Esophagus muscularis mucosa (tissue), 4 donors: ENCODE measurements around the gene DLGAP4. TPM values are rescaled to one million over a fixed set of nuclear protein-coding genes. Genes with fewer than 3 reads are reported as not detected.

ENCODE experiments used
- DNase-seq: peaks from one replicate; pipeline ENCODE4 v3.0.0-alpha.2; 2017; ENCODE audit errors: extremely low spot score
- H3K27ac ChIP-seq, 4 donors: fragments of 200-600 bp; sonication (generic); replicated peaks in 1 of 4; 1 replicate in 3 of 4; 2 replicates in 1 of 4; pipeline ENCODE4 v1.5.1; 2016 to 2019; ENCODE audit warnings: mild to moderate bottlenecking in 1 of 4
- H3K27me3 ChIP-seq, 4 donors: fragments of 200-600 bp; sonication (generic); one replicate each; pipeline versions ENCODE4 v1.5.1 to v1.6.0; 2016 to 2019
- H3K36me3 ChIP-seq, 4 donors: fragments of 200-600 bp; sonication (generic); one replicate each; pipeline ENCODE4 v1.5.1; 2016 to 2019
- H3K4me1 ChIP-seq, 4 donors: fragments of 200-600 bp; sonication (generic); one replicate each; pipeline ENCODE4 v1.5.1; 2016 to 2019
- H3K4me3 ChIP-seq, 4 donors: fragments of 200-600 bp; sonication (generic); 1 replicate in 2 of 4; 2 replicates in 2 of 4; pipeline ENCODE4 v1.5.1; 2016 to 2019; ENCODE audit warnings: mild to moderate bottlenecking in 4 of 4, moderate library complexity in 1 of 4
- H3K9me3 ChIP-seq, 4 donors: fragments of 200-600 bp; sonication (generic); 1 replicate in 3 of 4; 2 replicates in 1 of 4; pipeline ENCODE4 v1.5.1; 2016 to 2019
- EP300 ChIP-seq: sonication (generic); formaldehyde crosslinking; IDR thresholded peaks from one replicate; pipeline ENCODE4 v1.6.1; 2017; ENCODE audit warnings: antibody characterized with exemption
- POLR2A ChIP-seq: fragments of 450-650 bp; IDR thresholded peaks from one replicate; pipeline ENCODE4 v1.6.1; 2017; ENCODE audit warnings: antibody characterized with exemption, moderate library complexity, mild to moderate bottlenecking, low read depth
- POLR2AphosphoS5 ChIP-seq, 2 donors: sonication (generic); formaldehyde crosslinking; IDR thresholded peaks; one replicate each; pipeline ENCODE4 v1.6.1; 2017; ENCODE audit warnings: antibody characterized with exemption in 2 of 2
- WGBS: methylation state at CpG from one replicate; pipeline ENCODE4 v1.1.5; 2018; 5-methylcytosine and 5-hydroxymethylcytosine counted together
- intact Hi-C: fragments of 100-400 bp; cut with DNase I; formaldehyde crosslinking; loops from one replicate; pipeline ENCODE4 v1.15.1; 2023
- total RNA-seq, 4 donors: library from RNA; depleted of rRNA; stranded (reverse); fragments of >200 nt; gene quantifications; one replicate each; pipeline versions ENCODE4 v1.1.0 to v1.2.1, GENCODE V29; 2016
- TF ChIP-seq, protein P1 (sequence below), 3 experiments: fragments of 200-600 bp in 2 of 3; fragments of 450-650 bp in 1 of 3; sonication (generic) in 2 of 3; IDR thresholded peaks; one replicate each; pipeline ENCODE4 v1.5.1; 2017 to 2019; ENCODE audit warnings: antibody characterized with exemption in 3 of 3, mild to moderate bottlenecking in 2 of 3, moderate library complexity in 1 of 3

Gene DLGAP4
- total RNA-seq, 4 donors from 2014 or later, result 43.6 to 90.0 (median 48.8) TPM

- no peak for DNase-seq
- TF ChIP-seq, protein P1, sequence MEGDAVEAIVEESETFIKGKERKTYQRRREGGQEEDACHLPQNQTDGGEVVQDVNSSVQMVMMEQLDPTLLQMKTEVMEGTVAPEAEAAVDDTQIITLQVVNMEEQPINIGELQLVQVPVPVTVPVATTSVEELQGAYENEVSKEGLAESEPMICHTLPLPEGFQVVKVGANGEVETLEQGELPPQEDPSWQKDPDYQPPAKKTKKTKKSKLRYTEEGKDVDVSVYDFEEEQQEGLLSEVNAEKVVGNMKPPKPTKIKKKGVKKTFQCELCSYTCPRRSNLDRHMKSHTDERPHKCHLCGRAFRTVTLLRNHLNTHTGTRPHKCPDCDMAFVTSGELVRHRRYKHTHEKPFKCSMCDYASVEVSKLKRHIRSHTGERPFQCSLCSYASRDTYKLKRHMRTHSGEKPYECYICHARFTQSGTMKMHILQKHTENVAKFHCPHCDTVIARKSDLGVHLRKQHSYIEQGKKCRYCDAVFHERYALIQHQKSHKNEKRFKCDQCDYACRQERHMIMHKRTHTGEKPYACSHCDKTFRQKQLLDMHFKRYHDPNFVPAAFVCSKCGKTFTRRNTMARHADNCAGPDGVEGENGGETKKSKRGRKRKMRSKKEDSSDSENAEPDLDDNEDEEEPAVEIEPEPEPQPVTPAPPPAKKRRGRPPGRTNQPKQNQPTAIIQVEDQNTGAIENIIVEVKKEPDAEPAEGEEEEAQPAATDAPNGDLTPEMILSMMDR (IDR thresholded peaks at IDR 0.05), result no peak
- TF ChIP-seq POLR2A (no peak), POLR2AphosphoS5 (IDR thresholded peaks at IDR 0.05) (no peak), EP300 (no peak)
- H3K9me3 ChIP-seq, result no peaks in the 10 kb centered on the region
- peaks cover 17 to 56% (median 50%) of the 10 kb centered on the region in 4 donors for H3K36me3 ChIP-seq
- peak overlapping the region; percentile 78 to 82 (median 81) for H3K27ac ChIP-seq
- no peak overlapping the region for H3K4me3 ChIP-seq
- 81% methylated on average over 8 of the region's 18 CpGs for WGBS
- peaks cover 2 to 56% (median 48%) of the 10 kb centered on the region in 4 donors for H3K4me1 ChIP-seq
- intact Hi-C loops, result no loop called here
- H3K27me3 ChIP-seq, result no peaks in the 10 kb centered on the region
Observed at GRCh38 chr20:36528176-36528874, 222.2 kb downstream of the DLGAP4 start.

DNA sequence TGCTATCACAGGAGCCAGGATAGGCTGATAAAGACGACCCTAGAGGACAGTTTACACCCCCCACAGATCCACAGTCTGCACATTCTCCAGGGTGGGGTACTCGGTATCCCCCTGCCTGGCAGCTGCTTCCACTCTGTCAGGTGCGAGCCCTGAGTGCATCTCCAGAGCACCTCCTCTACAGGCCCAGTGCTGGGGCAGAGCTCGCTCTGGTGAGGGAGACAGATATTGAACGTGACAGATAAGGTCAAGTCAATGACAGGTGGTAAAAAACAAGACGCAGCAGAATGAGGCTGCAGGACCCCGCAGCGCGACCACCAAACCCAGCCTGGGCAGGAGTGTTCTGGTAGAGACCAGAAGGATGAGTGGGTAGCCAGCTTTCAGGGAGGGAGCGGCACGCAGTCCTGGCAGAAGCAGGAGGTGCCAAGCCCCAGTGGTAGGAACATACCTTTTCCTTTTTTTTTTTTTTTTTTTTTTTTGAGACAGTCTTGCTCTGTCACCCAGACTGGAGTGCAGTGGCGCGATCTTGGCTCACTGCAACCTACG lies 222.8 kb downstream of the DLGAP4 start:
- 87% methylated on average over 14 of the region's 14 CpGs for WGBS
- H3K36me3 ChIP-seq, result peaks cover 17 to 51% (median 47%) of the 10 kb centered on the region in 4 donors
- H3K4me1 ChIP-seq, result peaks cover 2 to 50% (median 43%) of the 10 kb centered on the region in 4 donors
- peak overlapping the region; percentile 78 to 82 (median 81) for H3K27ac ChIP-seq
- TF ChIP-seq POLR2AphosphoS5 (IDR thresholded peaks at IDR 0.05) (no peak), EP300 (no peak)
- TF ChIP-seq, protein P1 (IDR thresholded peaks at IDR 0.05), result no peak
- H3K4me3 ChIP-seq, result no peak overlapping the region
- H3K9me3 ChIP-seq, result no peaks in the 10 kb centered on the region
- intact Hi-C loops, result no loop called here
- H3K27me3 ChIP-seq, result no peaks in the 10 kb centered on the region
- no peak for DNase-seq

- no peak for DNase-seq
- Histone ChIP-seq H3K9me3 (no peaks in the 10 kb centered on the region), H3K4me1 (peaks cover 2 to 24% (median 24%) of the 10 kb centered on the region in 4 donors), H3K36me3 (peaks cover 0 to 16% (median 13%) of the 10 kb centered on the region in 4 donors), H3K27me3 (no peaks in the 10 kb centered on the region), H3K27ac (peak overlapping the region in 2 of 4 donors; percentile 25 to 33), H3K4me3 (no peak overlapping the region)
- intact Hi-C loops, result no loop called here
- 94% methylated on average over 9 of the region's 10 CpGs for WGBS
- TF ChIP-seq EP300 (no peak), POLR2AphosphoS5 (IDR thresholded peaks at IDR 0.05) (no peak), POLR2A (no peak)
- TF ChIP-seq, protein P1 (IDR thresholded peaks at IDR 0.05), result no peak
Observed at GRCh38 chr20:36532388-36532787, 226.2 kb downstream of the DLGAP4 start.

GRCh38 chr20:36532822-36533221 lies 226.7 kb downstream of the DLGAP4 start:
- no peaks in the 10 kb centered on the region for H3K27me3 ChIP-seq
- no peaks in the 10 kb centered on the region for H3K9me3 ChIP-seq
- no peak for DNase-seq
- 92% methylated on average over 3 of the region's 3 CpGs for WGBS
- no peak overlapping the region for H3K4me3 ChIP-seq
- H3K4me1 ChIP-seq, result peaks cover 2 to 24% (median 24%) of the 10 kb centered on the region in 4 donors
- H3K27ac ChIP-seq, result peak overlapping the region in 2 of 4 donors; percentile 25 to 33
- peaks cover 0 to 12% (median 9%) of the 10 kb centered on the region in 4 donors for H3K36me3 ChIP-seq
- intact Hi-C loops, result no loop called here
- no peak for TF ChIP-seq EP300
- TF ChIP-seq, protein P1 (IDR thresholded peaks at IDR 0.05), result no peak
- no peak for TF ChIP-seq POLR2A
